RWPE2 (cell line): ENCODE measurements around the gene F3.
A peak's percentile ranks its signal among the peaks of the same experiment; 100 is the strongest.
"Not testable (repeated sequence)": the region's sequence is repeated elsewhere in the genome, so short reads cannot be mapped to it uniquely, and the experiment has no call there.

Experiments
- ATAC-seq: fragments of 200-7000 bp; cut with Tn5 transposase; 3 replicates; pipeline ENCODE4 v1.9.1; 2021; ENCODE audit warnings: low read depth
- DNase-seq: peaks from one replicate; pipeline ENCODE4 v3.0.0-alpha.2; 2020; ENCODE audit warnings: low spot score
- H3K27ac ChIP-seq: fragments of 450-650 bp; 2 replicates; pipeline ENCODE4 v1.5.1; 2017; ENCODE audit warnings: mild to moderate bottlenecking; ENCODE audit not compliant: poor library complexity, severe bottlenecking
- H3K27me3 ChIP-seq: fragments of 250-450 bp; sonication (Bioruptor Pico); 2 replicates; pipeline ENCODE4 v1.5.1; 2021; ENCODE audit warnings: mild to moderate bottlenecking, moderate library complexity; ENCODE audit not compliant: insufficient read depth, poor library complexity, severe bottlenecking
- H3K36me3 ChIP-seq: fragments of 250-450 bp; sonication (Bioruptor Pico); 2 replicates; pipeline ENCODE4 v1.5.1; 2020; ENCODE audit warnings: low read depth, mild to moderate bottlenecking, moderate library complexity
- H3K4me1 ChIP-seq: fragments of 250-450 bp; sonication (Bioruptor Pico); 2 replicates; pipeline ENCODE4 v1.5.1; 2021; ENCODE audit warnings: mild to moderate bottlenecking, moderate library complexity; ENCODE audit not compliant: insufficient read depth, poor library complexity, severe bottlenecking
- H3K4me3 ChIP-seq: fragments of 250-450 bp; sonication (Bioruptor Pico); 2 replicates; pipeline ENCODE4 v1.5.1; 2021; ENCODE audit warnings: mild to moderate bottlenecking, moderate library complexity; ENCODE audit not compliant: severe bottlenecking
- H3K9me3 ChIP-seq: fragments of 250-450 bp; sonication (Bioruptor Pico); 2 replicates; pipeline ENCODE4 v1.5.1; 2021; ENCODE audit warnings: mild to moderate bottlenecking, moderate library complexity; ENCODE audit not compliant: severe bottlenecking
- CTCF ChIP-seq: fragments of 450-650 bp; IDR thresholded peaks from one replicate; pipeline ENCODE4 v1.5.1; 2017; ENCODE audit warnings: mild to moderate bottlenecking, moderate library complexity; ENCODE audit not compliant: poor library complexity, severe bottlenecking

The F3 gene

DNA sequence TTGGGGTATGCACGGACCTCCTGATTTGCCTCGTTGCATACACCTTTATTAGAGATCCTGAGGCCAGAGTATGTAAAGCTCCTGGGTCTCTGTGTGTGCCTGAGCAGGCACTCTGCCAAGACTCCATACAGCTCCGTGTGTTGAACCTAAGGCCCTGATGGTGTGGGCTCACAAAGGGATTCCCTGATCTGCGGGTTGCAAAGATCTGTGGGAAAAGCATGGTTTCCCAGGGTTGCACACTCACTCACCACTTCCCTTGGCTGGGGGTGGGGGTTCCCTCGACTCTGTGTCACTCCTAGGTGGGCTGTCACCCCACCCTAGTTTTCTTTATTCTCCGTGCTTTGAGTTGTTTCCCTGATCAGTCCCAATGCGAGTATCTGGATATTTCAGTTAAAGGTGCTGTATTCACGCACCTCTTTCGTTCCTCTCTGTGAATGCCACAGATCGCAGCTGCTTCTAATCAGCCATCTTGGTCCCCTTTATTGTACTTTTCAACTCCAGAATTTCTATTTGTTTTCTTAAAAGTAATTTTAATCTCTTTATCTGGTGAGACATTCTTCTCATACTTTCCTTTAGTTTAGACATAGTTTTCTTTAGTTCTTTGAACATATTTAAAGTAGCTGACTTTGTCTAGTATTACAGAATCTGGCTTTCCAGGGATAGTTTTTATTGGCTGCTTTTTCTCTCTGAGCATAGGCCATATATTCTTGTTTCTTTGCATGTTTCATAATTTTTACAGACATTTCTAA, 39.0 kb upstream of the F3 start:
- H3K36me3 ChIP-seq = no peaks in the 10 kb centered on the region
- TF ChIP-seq CTCF = no peak
- peaks cover 13% of the 10 kb centered on the region for H3K9me3 ChIP-seq
- H3K27ac ChIP-seq = peak overlapping the region; percentile 88
- ATAC-seq (no peak), DNase-seq (no peak)
- H3K4me3 ChIP-seq = no peak overlapping the region
- peaks cover 23% of the 10 kb centered on the region for H3K4me1 ChIP-seq
- no peaks in the 10 kb centered on the region for H3K27me3 ChIP-seq

- Histone ChIP-seq H3K27me3 (no peaks in the 10 kb centered on the region), H3K36me3 (no peaks in the 10 kb centered on the region), H3K4me3 (no peak overlapping the region), H3K9me3 (peaks cover 13% of the 10 kb centered on the region), H3K4me1 (peaks cover 23% of the 10 kb centered on the region), H3K27ac (peak overlapping the region; percentile 88)
- peak; percentile 99 for ATAC-seq
- no peak for TF ChIP-seq CTCF
- peak; percentile 92 for DNase-seq
Measured at GRCh38 chr1:94579876-94580294, 38.3 kb upstream of the F3 start.

- H3K27me3 ChIP-seq = no peaks in the 10 kb centered on the region
- TF ChIP-seq CTCF = no peak
- peak overlapping the region; percentile 88 for H3K27ac ChIP-seq
- DNase-seq (no peak), ATAC-seq (no peak)
- H3K9me3 ChIP-seq = peaks cover 13% of the 10 kb centered on the region
- no peak overlapping the region for H3K4me3 ChIP-seq
- peaks cover 23% of the 10 kb centered on the region for H3K4me1 ChIP-seq
- no peaks in the 10 kb centered on the region for H3K36me3 ChIP-seq
Measured at GRCh38 chr1:94578856-94579255, 37.3 kb upstream of the F3 start.

GRCh38 chr1:94573917-94574316, 32.4 kb upstream of the F3 start:
- H3K36me3 ChIP-seq, H3K27me3 ChIP-seq, ATAC-seq, H3K27ac ChIP-seq, H3K4me3 ChIP-seq, H3K4me1 ChIP-seq, DNase-seq: not testable (repeated sequence)
- peaks cover 17% of the 10 kb centered on the region for H3K9me3 ChIP-seq

GRCh38 chr1:94572780-94573179, 31.2 kb upstream of the F3 start:
- no peak for ATAC-seq
- H3K4me1 ChIP-seq = no peaks in the 10 kb centered on the region
- H3K36me3 ChIP-seq = no peaks in the 10 kb centered on the region
- H3K27ac ChIP-seq = no peak overlapping the region
- no peaks in the 10 kb centered on the region for H3K27me3 ChIP-seq
- DNase-seq = no peak
- no peak for TF ChIP-seq CTCF
- H3K4me3 ChIP-seq = no peak overlapping the region
- peaks cover 11% of the 10 kb centered on the region for H3K9me3 ChIP-seq

DNA sequence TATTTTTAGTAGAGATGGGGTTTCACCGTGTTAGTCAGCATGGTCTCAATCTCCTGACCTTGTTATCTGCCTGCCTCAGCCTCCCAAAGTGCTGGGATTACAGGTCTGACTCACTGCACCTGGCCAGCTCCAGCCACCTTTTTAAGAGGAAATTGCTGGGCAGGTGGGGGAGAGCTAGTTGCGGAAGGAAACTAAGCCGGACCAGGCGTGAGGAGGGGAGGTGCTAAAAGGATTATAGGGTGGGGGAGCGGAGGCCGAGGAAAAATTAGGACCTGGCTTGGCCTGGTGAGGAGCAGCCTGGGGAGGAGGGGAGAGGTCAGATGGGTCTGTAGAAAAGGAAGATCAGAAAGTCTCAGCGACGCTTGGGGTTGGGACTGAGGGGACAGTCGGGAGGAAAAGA, 29.4 kb upstream of the F3 start:
- H3K9me3 ChIP-seq, DNase-seq, ATAC-seq, H3K4me3 ChIP-seq, H3K36me3 ChIP-seq, H3K27ac ChIP-seq, H3K27me3 ChIP-seq, H3K4me1 ChIP-seq: not testable (repeated sequence)

GRCh38 chr1:94568806-94569205, 27.2 kb upstream of the F3 start:
- ATAC-seq = not testable (repeated sequence)

GRCh38 chr1:94567975-94568607, 26.5 kb upstream of the F3 start:
- not testable (repeated sequence) for H3K36me3 ChIP-seq, H3K4me3 ChIP-seq, H3K9me3 ChIP-seq, H3K27ac ChIP-seq, DNase-seq, H3K27me3 ChIP-seq, ATAC-seq
- H3K4me1 ChIP-seq = peaks cover 11% of the 10 kb centered on the region

More at GRCh38 chr1:94568806-94569205, 27.2 kb upstream of the F3 start:
- not testable (repeated sequence) for H3K4me3 ChIP-seq, DNase-seq, H3K36me3 ChIP-seq, H3K27ac ChIP-seq, H3K9me3 ChIP-seq, H3K27me3 ChIP-seq
- peaks cover 11% of the 10 kb centered on the region for H3K4me1 ChIP-seq
